HCT116 (cell line): ENCODE data around the gene MAGEC2. TPM values are rescaled to one million over a fixed set of nuclear protein-coding genes. Genes with fewer than 3 reads are reported as not detected.

Experiments
- ATAC-seq: fragments of 200-7000 bp; cut with Tn5 transposase; 2 replicates; pipeline ENCODE4 v1.9.1; 2020; ENCODE audit warnings: mild to moderate bottlenecking, moderate library complexity
- BruUV-seq: library from RNA; stranded (reverse); fragments of 400-500 nt; replicated peaks from 2 replicates; lab custom pipeline; 2021; lab: Mats Ljungman, UMichigan
- CTCF ChIA-PET: fragments of 300-600 bp; sonication (Branson Sonifier 250); formaldehyde crosslinking; loops from one replicate; lab custom pipeline; 2021; ENCODE audit warnings: antibody characterized with exemption; lab: Charles Lee
- POLR2A ChIA-PET: fragments of 300-600, 350-600 bp; sonication (Branson Sonifier 250); formaldehyde crosslinking; loops from one replicate; lab custom pipeline; 2021; ENCODE audit warnings: antibody characterized with exemption; lab: Charles Lee
- RAD21 ChIA-PET, 2 experiments: fragments of 300-600 bp; sonication (Branson Sonifier 250); formaldehyde crosslinking; loops; one replicate each; lab custom pipeline; 2023; ENCODE audit warnings: low total read pairs in 2 of 2; ENCODE audit not compliant: uncharacterized antibody in 2 of 2, unreplicated experiment in 2 of 2, low non-redundant PET in 1 of 2; lab: Charles Lee
- DNase-seq: peaks from one replicate; pipeline ENCODE4 v3.0.0-alpha.2; 2010; ENCODE audit warnings: low read depth, low spot score
- H2AFZ ChIP-seq: fragments of 200-600 bp; shearing (Covaris generic), sonication (generic); 2 replicates; pipeline ENCODE4 v1.6.1; 2017; ENCODE audit warnings: low read depth, mixed run types, mixed read lengths, antibody characterized with exemption, low read length; ENCODE audit not compliant: poor library complexity, severe bottlenecking
- H3K27ac ChIP-seq: 2 replicates; pipeline ENCODE4 v1.5.1; 2012; ENCODE audit warnings: low read depth, low read length
- H3K27me3 ChIP-seq: fragments of 200-600 bp; sonication (generic); 2 replicates; pipeline ENCODE4 v1.6.1; 2016; ENCODE audit warnings: mixed run types, low read length, mixed read lengths; ENCODE audit not compliant: insufficient read depth
- H3K36me3 ChIP-seq, 2 experiments: fragments of 200-500 bp in 1 of 2; fragments of 200-600 bp in 1 of 2; sonication (Bioruptor generic) in 1 of 2; sonication (generic) in 1 of 2; 2 replicates each; pipeline versions ENCODE4 v1.5.1 to v1.6.1; 2014 to 2016; ENCODE audit warnings: low read length in 2 of 2, inconsistent platforms in 1 of 2, mixed read lengths in 1 of 2, mixed run types in 1 of 2; ENCODE audit not compliant: insufficient read depth in 2 of 2, control insufficient read depth in 1 of 2
- H3K4me1 ChIP-seq, 2 experiments: fragments of 200-600 bp in 1 of 2; sonication (generic) in 1 of 2; 2 replicates each; pipeline versions ENCODE4 v1.5.1 to v1.6.1; 2012 to 2017; ENCODE audit warnings: low read length in 2 of 2, inconsistent platforms in 1 of 2, mild to moderate bottlenecking in 1 of 2, mixed read lengths in 1 of 2, mixed run types in 1 of 2, moderate library complexity in 1 of 2; ENCODE audit not compliant: insufficient read depth in 2 of 2, control insufficient read depth in 1 of 2
- H3K4me2 ChIP-seq: fragments of 200-600 bp; sonication (generic); 2 replicates; pipeline ENCODE4 v1.6.1; 2017; ENCODE audit warnings: mixed run types, low read length, mixed read lengths
- H3K4me3 ChIP-seq, 2 experiments: fragments of 200-600 bp in 1 of 2; sonication (generic) in 1 of 2; replicated peaks in 1 of 2; 2 replicates each; pipeline ENCODE4 v1.5.1; 2011 to 2016; ENCODE audit warnings: low read length in 2 of 2, control low read depth in 1 of 2, low read depth in 1 of 2, mild to moderate bottlenecking in 1 of 2, mixed read lengths in 1 of 2, mixed run types in 1 of 2
- H3K79me2 ChIP-seq: fragments of 200-600 bp; sonication (generic); 2 replicates; pipeline ENCODE4 v1.6.1; 2017; ENCODE audit warnings: mild to moderate bottlenecking, mixed run types, low read length, moderate library complexity, mixed read lengths; ENCODE audit not compliant: insufficient read depth
- H3K9ac ChIP-seq: fragments of 200-600 bp; sonication (generic); 2 replicates; pipeline ENCODE4 v1.6.1; 2016; ENCODE audit warnings: low read length, mixed read lengths
- H3K9me2 ChIP-seq: fragments of 200-600 bp; sonication (generic), shearing (Covaris generic); 2 replicates; pipeline ENCODE4 v1.6.1; 2017; ENCODE audit warnings: mixed run types, mild to moderate bottlenecking, moderate library complexity; ENCODE audit not compliant: insufficient read depth
- H3K9me3 ChIP-seq, 2 experiments: fragments of 200-500 bp in 1 of 2; fragments of 200-600 bp in 1 of 2; sonication (Bioruptor generic) in 1 of 2; sonication (generic) in 1 of 2; 2 replicates each; pipeline ENCODE4 v1.6.1; 2014 to 2017; ENCODE audit warnings: low read length in 2 of 2, mixed read lengths in 2 of 2, inconsistent platforms in 1 of 2, low read depth in 1 of 2, mild to moderate bottlenecking in 1 of 2, mixed run types in 1 of 2, moderate library complexity in 1 of 2; ENCODE audit not compliant: control insufficient read depth in 1 of 2, insufficient read depth in 1 of 2
- H4K20me1 ChIP-seq: fragments of 200-600 bp; sonication (generic), shearing (Covaris generic); 2 replicates; pipeline ENCODE4 v1.6.1; 2017; ENCODE audit warnings: mixed run types, mild to moderate bottlenecking, moderate library complexity; ENCODE audit not compliant: insufficient read depth
- ATF3 ChIP-seq: IDR thresholded peaks from 2 replicates; pipeline ENCODE4 v1.6.1; 2012
- CBX3 ChIP-seq: IDR thresholded peaks from 2 replicates; pipeline ENCODE4 v1.6.1; 2012; ENCODE audit warnings: low read depth
- CEBPB ChIP-seq: IDR thresholded peaks from 2 replicates; pipeline ENCODE4 v1.6.1; 2012; ENCODE audit warnings: low read depth
- CTCF ChIP-seq, 3 experiments: fragments of 200-600 bp in 1 of 3; sonication (generic) in 1 of 3; IDR thresholded peaks in 2 of 3; conservative IDR thresholded peaks in 1 of 3; 2 replicates each; pipeline ENCODE4 v1.5.1; 2012 to 2017; ENCODE audit warnings: low read depth in 2 of 3, low read length in 2 of 3, antibody characterized with exemption in 1 of 3, borderline replicate concordance in 1 of 3, control low read depth in 1 of 3, mild to moderate bottlenecking in 1 of 3, mixed read lengths in 1 of 3, mixed run types in 1 of 3, moderate library complexity in 1 of 3; ENCODE audit not compliant: insufficient read depth in 1 of 3
- FOSL1 ChIP-seq: IDR thresholded peaks from 2 replicates; pipeline ENCODE4 v1.6.1; 2012; ENCODE audit warnings: low read depth
- MAX ChIP-seq: IDR thresholded peaks from 2 replicates; pipeline ENCODE4 v1.6.1; 2012
- POLR2A ChIP-seq: IDR thresholded peaks from 2 replicates; pipeline ENCODE4 v1.7.0; 2011; ENCODE audit warnings: borderline replicate concordance; ENCODE audit not compliant: insufficient read depth, insufficient read length; ENCODE audit errors: extremely low read depth
- POLR2AphosphoS5 ChIP-seq: IDR thresholded peaks from 2 replicates; pipeline ENCODE4 v1.6.1; 2011; ENCODE audit warnings: mild to moderate bottlenecking, low read depth, low read length, moderate library complexity
- RAD21 ChIP-seq: IDR thresholded peaks from 2 replicates; pipeline ENCODE4 v1.6.1; 2012; ENCODE audit warnings: low read depth, mild to moderate bottlenecking
- REST ChIP-seq: IDR thresholded peaks from 2 replicates; pipeline ENCODE4 v1.6.1; 2012; ENCODE audit warnings: low read depth
- SIN3A ChIP-seq: IDR thresholded peaks from 2 replicates; pipeline ENCODE4 v1.6.1; 2012; ENCODE audit warnings: low read depth
- TCF7L2 ChIP-seq: IDR thresholded peaks from 2 replicates; pipeline ENCODE4 v1.7.0; 2011; ENCODE audit warnings: borderline replicate concordance, inconsistent platforms; ENCODE audit not compliant: insufficient read depth, insufficient read length; ENCODE audit errors: extremely low read depth
- YY1 ChIP-seq: IDR thresholded peaks from 2 replicates; pipeline ENCODE4 v1.6.1; 2011; ENCODE audit warnings: low read length, low read depth, moderate library complexity, mild to moderate bottlenecking; ENCODE audit not compliant: insufficient replicate concordance; ENCODE audit errors: extremely low read depth
- ZFX ChIP-seq: fragments of 450-650 bp; IDR thresholded peaks from 2 replicates; pipeline ENCODE4 v1.6.1; 2017
- intact Hi-C: fragments of 100-400 bp; cut with micrococcal nuclease; formaldehyde crosslinking; loops from 2 replicates; pipeline ENCODE4 v1.10.0; 2022
- total RNA-seq: library from RNA; stranded (reverse); gene quantifications from one replicate; pipeline ENCODE4 v1.2.1, GENCODE V29; 2021; ENCODE audit not compliant: unreplicated experiment
- TF ChIP-seq, protein P1 (sequence below): IDR thresholded peaks from 2 replicates; pipeline ENCODE4 v1.6.1; 2011; ENCODE audit warnings: mild to moderate bottlenecking, low read length, moderate library complexity; ENCODE audit not compliant: insufficient replicate concordance; ENCODE audit errors: extremely low read depth

Gene MAGEC2
- total RNA-seq, 1 experiment from 2014 or later, result not detected

DNA sequence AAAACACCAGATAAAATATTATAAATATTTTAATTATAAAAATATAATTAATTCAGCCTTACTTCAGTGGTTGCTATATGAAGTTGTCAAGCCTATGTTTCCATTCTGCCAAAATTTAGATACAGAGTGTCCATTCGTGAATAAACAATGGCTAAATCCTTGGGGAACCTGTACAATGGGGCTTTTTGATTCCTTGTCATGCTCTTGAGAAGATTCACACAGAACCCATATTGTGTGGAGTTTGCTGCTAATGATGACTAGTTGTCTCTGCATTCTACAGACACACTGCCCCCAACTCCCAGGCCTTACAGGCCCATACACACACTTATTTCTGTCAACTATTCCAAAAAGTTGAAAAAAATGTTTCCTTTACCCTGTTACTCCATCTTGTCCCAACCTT, 33.4 kb upstream of the MAGEC2 start:
- H3K36me3 ChIP-seq, result no peaks in the 10 kb centered on the region
- RAD21 ChIA-PET, result no interaction called here
- H3K9me2 ChIP-seq, result no peaks in the 10 kb centered on the region
- no peaks in the 10 kb centered on the region for H3K27me3 ChIP-seq
- CTCF ChIA-PET, result no interaction called here
- ATAC-seq (no peak), DNase-seq (no peak)
- POLR2A ChIA-PET, result no interaction called here
- H3K4me3 ChIP-seq, result no peak overlapping the region
- no peaks in the 10 kb centered on the region for H4K20me1 ChIP-seq
- no TSS peak for BruUV-seq
- H3K9ac ChIP-seq, result no peak overlapping the region
- TF ChIP-seq REST, result no peak
- no peak for TF ChIP-seq ATF3
- TF ChIP-seq, protein P1, sequence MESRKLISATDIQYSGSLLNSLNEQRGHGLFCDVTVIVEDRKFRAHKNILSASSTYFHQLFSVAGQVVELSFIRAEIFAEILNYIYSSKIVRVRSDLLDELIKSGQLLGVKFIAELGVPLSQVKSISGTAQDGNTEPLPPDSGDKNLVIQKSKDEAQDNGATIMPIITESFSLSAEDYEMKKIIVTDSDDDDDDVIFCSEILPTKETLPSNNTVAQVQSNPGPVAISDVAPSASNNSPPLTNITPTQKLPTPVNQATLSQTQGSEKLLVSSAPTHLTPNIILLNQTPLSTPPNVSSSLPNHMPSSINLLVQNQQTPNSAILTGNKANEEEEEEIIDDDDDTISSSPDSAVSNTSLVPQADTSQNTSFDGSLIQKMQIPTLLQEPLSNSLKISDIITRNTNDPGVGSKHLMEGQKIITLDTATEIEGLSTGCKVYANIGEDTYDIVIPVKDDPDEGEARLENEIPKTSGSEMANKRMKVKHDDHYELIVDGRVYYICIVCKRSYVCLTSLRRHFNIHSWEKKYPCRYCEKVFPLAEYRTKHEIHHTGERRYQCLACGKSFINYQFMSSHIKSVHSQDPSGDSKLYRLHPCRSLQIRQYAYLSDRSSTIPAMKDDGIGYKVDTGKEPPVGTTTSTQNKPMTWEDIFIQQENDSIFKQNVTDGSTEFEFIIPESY, result no peak
- TF ChIP-seq TCF7L2, result no peak
- no peak for TF ChIP-seq SIN3A
- TF ChIP-seq RAD21, result no peak
- TF ChIP-seq MAX, result no peak
- no peak for TF ChIP-seq POLR2AphosphoS5
- no peak for TF ChIP-seq CTCF (IDR thresholded peaks at IDR 0.05 in 2 of 3, conservative IDR thresholded peaks at IDR 0.05 in 1 of 3; ENCODE audit: borderline replicate concordance in 1 of 3, insufficient read depth in 1 of 3, low read depth in 2 of 3, low read length in 2 of 3)
- no peak for TF ChIP-seq FOSL1
- TF ChIP-seq CBX3, result no peak
- TF ChIP-seq CEBPB, result no peak
- no peak for TF ChIP-seq YY1
- no peak for TF ChIP-seq ZFX
- no peak for TF ChIP-seq POLR2A
- TF ChIP-seq, all 23 proteins: peak for 0
- intact Hi-C loops, result no loop called here
- no peak overlapping the region for H3K27ac ChIP-seq
- no peaks in the 10 kb centered on the region for H3K79me2 ChIP-seq
- no peak overlapping the region for H2AFZ ChIP-seq
- no peak overlapping the region for H3K4me2 ChIP-seq
- H3K9me3 ChIP-seq, result no peaks in the 10 kb centered on the region
- no peaks in the 10 kb centered on the region for H3K4me1 ChIP-seq
